NCI-H146 treated with DMSO at 0.1 percent for 48 hours (cell line): Measurements from ENCODE around the gene ZBTB20.
"Not testable (repeated sequence)": the region's sequence is repeated elsewhere in the genome, so short reads cannot be mapped to it uniquely, and the experiment has no call there.

Experiments used
- DNase-seq: peaks from one replicate; lab custom pipeline; 2025; ENCODE audit not compliant: unreplicated experiment; lab: John Stamatoyannopoulos, UW

ZBTB20 gene

DNA sequence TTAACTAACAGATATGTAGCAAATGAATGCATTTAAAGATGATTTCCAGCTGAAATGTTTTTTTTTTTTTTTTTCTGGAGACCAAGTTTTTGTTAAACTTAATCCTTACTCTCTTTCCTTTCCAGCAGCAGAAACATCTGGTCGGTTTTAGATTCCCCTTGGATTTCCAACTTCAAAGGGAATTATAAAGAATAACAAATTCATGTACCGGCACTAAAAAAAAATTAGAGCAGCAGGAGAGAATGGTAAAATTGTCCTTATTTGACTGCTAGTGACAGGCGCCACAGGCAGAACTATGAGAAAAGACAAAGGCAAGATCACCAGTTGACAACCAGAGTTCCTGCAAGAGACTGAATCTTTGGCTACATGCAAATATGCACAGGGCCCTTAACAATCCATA lies 459.9 kb downstream of the ZBTB20 start:
- no peak for DNase-seq

DNA sequence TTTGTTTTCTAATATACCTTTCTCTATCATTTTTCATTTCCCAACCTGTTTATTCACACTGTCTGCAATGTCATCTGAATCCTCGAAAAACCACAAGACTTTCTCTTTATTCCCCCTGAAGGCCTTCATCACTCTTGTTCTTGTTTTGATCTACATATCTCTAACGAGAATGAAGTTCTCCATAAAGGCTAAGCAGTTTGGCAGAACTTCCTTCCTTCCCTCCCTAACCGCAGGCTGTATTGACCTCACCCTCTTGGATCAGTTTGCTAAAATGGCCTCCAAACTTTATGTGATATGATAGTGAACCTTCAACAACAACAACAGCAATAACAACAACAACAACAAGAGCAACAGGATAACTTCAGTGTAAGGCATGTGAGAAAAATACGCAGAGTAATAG lies 460.5 kb downstream of the ZBTB20 start:
- no peak for DNase-seq

DNA sequence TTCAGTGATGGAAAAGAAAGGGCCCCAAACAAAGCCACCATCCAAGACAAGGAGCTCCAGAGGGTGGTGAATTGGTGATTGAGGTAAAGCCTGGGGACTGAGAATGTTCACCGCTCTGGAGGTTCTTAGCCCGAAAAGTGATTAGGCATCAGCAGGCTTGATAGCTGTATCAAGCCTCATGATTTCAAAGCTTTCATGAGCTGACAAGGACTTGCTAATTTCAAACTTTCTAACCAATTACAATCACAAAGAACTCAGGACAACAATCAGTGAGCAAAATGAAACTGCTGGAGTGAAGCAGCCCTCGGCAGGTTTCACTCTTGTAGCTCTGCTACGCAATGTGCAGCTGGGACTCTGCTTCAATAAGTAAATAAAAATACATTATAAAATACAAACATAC lies 461.9 kb downstream of the ZBTB20 start:
- no peak for DNase-seq

DNA sequence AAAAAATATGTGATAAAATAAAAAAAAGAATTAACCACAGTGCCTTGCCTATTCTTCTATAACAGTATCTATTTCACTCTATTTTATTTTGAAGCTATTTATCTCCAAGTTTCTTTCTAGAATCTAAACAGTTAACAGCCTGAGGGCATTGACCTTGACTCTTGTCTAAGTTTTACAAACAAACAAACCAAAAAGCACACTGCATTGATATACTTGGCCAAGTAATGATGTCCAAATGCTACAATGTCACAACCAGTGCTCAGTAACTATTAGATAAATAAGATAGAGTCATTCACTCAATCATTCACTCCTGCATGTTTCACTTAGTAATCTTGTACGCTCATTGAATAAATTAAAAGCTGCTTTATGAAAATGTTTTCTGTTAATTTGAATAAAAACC lies 466.8 kb downstream of the ZBTB20 start:
- no peak for DNase-seq

DNA sequence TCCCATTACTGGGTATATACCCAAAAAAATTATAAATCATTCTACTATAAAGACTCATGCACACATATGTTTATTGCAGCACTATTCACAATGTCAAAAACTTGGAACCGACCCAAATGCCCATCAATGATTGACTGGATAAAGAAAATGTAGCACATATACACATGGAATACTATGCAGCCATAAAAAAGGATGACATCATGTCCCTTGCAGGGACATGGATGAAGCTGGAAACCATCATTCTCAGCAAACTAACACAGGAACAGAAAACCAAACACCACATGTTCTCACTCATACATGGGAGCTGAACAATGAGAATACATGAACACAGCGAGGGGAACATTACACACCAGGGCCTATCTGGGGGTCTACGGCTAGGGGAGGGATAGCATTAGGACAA lies 467.3 kb downstream of the ZBTB20 start:
- not testable (repeated sequence) for DNase-seq

DNA sequence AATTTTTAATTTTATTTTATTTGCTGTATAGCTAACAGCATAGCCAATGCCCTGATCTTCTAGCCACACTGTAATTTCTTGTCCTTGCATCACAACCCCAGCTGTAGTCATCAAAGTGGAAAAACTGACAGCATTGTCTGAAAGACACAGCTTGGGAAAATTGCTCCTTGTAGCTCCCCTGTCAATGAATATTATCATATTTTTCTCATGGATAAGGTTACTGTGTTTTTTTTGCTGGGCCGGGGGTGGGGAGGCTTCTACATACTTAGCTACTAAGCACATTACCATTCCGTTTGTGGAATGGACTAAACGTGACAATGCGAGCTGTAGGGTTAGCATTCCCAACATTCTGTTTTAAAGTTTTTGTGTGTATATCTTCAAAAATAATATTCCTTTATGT lies 472.0 kb downstream of the ZBTB20 start:
- no peak for DNase-seq

DNA sequence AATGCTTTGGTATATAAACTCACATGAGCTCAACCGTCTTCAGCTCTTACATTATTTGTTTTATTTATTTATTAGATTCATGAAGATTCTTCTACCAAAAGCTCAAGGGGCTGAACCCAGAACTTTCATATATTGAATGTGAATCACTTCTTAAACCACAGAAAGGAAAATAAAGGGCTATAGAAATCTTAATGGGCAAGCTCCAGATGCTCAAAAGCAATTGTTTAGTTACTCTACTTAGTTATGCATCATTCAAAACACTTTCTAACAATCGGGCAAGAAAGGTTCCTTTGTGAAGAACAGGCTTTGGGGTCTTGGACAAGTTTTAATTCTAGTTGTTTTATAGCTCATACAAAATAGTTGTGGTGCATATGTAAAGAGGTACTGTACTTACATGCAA lies 473.1 kb downstream of the ZBTB20 start:
- no peak for DNase-seq

DNA sequence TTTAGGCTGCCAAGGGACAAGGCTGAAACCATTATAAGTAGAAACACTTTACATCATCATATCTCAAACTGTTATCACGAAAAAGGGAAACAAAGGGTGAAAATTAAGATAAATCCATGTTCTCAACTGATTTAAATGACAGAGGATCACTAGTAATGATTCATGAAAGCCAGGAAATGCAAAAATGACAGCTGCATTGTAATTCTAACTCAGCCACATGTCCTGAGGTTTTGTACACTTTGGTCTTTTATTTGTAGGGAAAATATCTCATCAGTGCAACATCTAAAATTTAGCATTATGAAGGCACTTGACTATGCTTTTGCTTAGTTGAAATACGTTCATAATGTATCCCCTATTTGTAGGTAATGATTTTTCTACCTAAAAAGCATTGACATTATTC lies 473.6 kb downstream of the ZBTB20 start:
- DNase-seq, result no peak

DNA sequence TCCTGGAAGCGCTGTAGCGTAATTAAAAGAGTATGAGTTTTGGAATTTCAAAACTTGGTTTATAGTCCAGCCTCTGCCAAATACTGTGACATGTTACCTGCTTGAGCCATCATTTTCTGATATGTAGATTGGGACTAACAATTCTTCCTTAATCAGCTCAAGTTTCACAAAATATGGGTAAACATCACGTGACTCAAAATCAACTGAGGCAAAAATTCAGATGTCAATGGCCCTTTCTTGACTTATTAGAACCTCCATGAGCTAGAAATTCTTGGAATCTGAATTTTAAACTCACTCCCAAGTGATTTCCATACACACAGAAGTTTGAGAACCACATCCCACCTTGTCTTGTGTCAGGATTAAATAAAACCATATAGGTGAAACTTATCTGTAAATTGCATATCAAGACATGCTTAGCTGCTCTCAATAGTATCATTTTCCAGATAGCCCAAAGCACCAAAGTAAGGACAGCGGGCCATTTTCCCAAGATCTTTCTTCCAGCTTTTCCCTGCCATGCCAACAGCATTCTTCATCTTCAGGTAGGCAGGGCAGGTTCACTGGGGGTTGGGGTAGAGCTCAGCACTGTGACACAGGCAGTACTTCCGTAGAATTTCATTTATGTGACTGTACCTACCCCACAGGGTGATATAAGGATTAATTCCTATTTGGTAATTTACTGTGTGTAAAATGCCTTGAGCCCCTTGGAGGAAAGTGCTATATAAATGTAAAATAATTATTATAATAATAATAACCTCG lies 474.2 kb downstream of the ZBTB20 start:
- no peak for DNase-seq

DNA sequence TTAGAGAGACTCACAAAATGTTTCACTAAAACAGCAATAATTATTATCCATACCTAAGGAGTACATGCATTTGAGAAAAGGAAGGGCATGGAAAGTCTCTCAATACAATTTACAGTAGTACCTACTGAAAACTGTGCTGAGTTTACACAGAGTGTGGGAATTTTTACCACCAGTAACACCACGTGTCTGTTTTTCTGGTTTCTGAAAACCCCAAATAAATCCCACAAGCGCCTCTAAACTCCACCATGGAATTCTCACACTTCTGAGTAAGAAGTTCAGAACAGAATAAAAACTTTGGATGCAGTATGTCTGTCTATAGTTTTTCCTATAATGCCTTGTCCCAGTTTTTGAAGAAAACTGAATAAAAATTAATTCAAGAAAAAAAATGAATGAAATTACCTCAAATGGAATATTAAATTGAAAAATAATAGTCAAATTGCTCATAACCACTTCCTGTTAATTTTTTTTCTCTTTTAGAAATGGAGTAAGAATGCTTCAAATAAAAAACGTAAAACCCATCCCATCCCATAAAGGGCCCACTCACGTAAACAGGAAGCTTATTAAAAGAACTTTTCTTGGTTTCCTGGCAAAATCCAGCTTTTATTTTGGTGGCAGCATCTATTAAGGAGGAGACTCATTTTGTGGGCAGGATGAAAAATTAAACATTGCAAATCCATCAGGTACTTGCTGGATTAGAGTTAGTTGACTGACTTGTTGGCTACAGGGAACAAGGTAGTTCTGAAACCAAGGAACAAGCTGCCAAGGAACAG lies 475.2 kb downstream of the ZBTB20 start:
- no peak for DNase-seq

DNA sequence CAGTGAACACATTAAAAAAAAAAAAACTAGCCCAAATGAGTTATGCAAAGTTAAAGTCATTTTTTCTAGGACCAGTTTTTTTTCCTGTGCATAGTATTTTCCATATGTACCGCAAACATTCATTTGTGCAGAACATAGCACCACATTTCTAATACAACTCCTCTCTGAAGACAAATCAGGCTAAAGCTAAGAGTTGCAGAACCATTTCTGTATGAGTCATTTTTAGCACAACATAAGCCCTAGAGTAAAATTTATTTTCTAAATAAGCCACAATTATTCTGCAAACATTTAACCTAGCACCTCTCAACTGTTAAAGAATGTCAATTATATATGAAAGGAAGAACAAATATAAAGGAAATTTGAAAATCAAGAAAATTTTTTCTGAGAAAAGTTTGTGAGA lies 477.5 kb downstream of the ZBTB20 start:
- DNase-seq, result no peak

DNA sequence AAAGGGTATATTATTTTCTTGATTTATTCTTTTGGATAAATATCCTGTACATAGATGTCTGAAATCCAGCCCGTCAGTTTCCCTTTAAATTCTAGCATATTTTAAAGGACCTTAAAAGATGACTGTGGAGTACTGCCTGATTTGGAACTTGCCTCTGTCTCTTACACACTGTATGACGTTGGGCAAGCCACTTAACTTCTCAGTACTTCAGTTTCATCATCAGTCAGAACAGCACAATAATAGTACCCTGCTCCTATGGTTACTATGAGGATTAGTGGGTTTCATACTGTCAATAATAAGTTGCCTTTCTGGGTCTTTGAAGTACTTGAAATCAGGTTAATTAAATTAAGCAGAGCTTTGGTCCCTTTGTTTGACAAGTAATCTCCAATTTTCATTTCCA lies 479.0 kb downstream of the ZBTB20 start:
- peak; percentile 24 for DNase-seq

DNA sequence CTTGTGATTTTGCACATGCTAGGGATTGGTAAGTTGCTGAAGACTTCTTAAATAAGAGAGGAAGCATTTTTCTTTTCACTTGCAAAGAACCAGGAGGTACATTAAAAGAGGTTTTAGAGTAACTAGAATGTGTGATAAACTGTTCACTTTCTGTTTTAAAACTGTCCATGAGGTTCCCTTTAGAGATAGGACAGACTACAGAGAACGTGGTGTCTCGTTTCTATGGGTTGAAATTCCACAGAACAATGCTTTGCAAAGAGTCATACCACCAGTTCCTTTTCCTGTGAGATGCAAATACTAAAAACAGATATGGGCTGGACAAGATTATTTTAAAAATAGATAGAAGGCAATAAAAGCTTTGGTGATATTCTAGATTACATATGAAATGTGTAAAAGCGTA lies 480.5 kb downstream of the ZBTB20 start:
- DNase-seq, result no peak

DNA sequence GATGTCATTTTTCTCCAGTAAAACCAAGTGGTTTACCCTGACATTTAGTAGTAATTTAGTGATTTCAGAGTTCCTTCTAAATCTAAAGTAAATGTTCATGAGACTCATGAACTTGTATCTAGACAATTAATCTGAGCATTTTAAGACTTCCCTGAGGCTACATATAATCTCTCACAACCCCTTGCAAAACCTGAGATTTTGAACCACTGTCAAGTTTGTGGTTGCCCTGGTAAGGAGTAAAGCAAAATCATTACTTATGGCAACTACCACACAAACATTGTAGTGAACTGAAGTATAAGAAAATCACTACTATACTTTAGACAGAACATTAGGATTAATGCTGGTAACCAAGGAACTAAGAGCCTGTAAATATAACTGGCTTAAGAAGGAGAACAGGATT lies 483.1 kb downstream of the ZBTB20 start:
- no peak for DNase-seq

DNA sequence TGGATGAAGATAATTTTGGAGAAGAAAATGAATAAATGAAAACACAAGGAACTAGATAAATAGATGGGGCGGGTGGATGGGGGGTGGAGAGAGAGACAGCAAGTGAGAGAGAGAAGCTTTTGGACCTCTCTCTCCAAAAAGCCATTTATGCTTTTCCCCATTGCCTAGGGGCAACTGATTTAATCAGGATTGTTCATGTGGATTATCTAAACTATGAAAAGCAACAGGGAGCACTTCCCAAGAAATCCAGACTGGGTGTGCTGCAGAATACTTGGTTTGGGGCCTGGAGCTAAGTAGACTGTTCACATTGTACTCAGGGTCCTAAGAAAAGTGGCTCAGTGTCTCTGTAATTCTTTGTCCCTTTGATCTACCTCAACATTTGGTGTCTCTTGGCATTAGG lies 486.3 kb downstream of the ZBTB20 start:
- no peak for DNase-seq

DNA sequence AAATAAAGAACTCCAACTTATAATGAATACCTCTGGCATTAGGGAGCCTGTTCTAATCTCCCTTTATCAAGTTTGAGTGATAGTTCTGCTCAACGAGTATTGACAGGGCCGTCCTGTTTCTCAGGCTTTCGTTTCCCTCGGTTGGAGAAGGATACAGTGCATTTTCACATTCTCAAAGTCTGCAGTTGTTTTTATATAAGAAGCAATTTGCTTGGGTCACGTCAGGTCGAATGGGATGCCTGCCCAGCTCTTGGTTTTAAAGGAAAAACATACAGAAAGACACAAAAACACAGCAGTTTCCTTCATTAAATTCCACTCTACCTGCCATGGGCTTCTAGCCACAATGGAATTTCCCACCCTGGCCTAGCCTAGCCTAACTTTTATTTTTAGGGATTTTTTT lies 487.0 kb downstream of the ZBTB20 start:
- DNase-seq, result no peak

DNA sequence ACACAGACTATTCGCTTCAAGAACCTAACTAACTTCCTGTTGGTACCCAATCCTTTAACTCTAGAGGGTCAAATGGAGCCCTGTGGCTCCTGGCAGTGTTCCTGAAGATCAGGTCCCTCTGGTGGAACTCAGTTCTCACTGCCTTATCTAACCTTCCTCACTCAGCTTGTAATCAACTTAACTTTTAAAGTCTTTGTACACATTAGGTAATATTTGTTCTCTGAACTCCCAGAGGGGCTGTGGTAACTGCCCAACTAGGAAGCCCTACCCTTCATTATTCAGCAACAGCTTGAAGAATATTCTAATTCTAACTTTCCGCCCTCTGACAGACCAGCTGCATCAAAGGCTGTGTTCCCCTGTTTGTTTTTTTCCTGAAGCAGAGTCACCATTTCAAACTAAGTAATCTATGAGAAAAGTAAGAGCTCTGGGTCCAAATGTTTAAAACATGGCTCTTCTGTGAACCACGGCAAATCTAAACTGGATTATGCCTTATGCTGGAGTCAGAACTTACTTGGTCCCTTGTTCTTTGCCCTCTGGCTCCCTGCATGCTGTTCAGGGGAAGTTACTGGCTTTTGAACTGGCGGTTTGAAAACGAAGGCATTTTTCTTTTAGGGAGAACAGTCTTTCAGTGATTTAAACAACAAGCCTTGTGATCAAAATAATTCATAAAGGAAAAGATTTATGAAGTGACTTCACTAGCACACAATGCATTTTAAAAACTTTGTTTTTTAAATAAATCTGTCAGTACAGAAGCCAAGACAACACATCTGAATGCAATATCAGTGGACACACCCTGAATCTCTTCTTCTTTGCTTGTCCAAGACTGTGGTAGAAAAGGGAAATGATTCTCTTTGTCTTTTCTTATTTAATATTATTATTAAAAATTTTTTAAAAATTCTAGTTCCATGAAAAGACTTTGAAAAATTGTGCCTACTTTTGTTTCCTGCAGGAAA lies 487.7 kb downstream of the ZBTB20 start:
- DNase-seq, result no peak

DNA sequence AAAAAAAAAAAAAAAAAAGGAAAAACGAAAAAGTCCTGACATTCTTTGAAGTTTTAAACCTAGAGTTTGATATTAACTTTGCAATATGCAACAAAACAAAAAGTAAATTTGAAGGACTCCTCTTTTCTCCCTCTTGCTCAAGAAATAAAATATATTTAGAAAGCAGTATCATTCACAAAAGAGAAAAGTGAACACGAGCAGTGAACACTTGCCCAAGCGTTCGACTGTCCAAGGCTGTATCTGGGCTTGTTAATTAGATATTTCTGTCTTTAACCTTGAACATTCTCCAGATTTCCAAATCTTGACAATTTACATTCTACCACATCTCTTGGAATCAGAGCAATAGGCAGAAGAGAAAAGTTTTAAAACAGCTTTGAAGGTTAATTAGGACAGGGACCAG lies 495.5 kb downstream of the ZBTB20 start:
- no peak for DNase-seq

DNA sequence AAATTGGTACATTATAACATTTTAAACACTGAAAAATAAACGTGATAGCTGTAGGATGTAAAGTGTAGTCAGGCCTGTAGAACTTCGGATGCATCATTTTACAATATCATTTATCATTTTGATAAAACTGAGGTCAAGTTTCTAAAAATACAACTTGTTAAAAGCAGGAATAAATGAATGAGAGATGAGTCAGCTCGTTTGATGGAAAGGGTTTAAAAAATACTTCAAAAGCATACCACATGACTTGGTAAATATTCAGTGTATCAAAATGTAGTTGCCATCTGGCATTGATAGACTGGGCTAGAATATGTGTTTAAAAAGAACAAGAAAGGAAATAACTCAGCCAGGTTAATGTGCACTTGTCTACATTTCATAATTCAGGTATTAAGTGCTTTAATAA lies 496.3 kb downstream of the ZBTB20 start:
- no peak for DNase-seq

DNA sequence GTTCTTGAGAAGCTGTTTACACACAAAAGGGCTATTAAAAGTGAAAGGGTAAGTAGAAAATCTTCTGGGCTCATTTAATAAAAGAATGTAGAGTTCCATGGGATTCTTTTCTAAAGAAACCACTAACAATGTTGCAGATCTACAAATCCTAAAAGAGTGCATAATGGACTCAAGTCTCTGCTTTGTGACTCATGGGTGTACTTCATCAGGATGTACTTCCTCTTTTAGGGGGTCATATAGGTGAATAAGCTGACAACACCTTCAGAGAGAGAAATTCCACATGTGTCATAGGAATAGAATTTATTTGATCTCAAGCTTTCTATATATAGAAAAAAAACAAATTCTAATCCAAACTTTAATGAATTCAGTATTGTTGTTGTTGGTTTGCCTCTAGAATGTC lies 497.8 kb downstream of the ZBTB20 start:
- no peak for DNase-seq

DNA sequence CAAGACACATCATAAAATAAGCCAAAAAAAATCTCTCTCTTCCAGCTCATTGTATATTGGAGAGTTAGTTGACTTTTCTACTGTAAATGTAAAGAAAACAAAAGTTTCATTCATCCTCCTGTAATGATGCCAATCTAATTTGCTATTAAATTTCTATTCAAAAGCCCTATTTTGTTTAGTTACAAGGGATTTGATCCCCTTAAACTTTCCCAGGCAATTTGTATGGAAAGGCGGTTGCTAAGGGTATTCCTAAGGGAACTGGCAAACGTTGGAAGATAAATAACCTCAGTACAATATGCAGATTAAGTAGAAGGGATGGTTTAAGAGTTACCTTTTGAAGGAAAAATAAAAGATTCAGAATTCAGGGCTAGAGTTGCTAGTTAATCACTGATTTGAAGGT lies 500.6 kb downstream of the ZBTB20 start:
- no peak for DNase-seq

DNA sequence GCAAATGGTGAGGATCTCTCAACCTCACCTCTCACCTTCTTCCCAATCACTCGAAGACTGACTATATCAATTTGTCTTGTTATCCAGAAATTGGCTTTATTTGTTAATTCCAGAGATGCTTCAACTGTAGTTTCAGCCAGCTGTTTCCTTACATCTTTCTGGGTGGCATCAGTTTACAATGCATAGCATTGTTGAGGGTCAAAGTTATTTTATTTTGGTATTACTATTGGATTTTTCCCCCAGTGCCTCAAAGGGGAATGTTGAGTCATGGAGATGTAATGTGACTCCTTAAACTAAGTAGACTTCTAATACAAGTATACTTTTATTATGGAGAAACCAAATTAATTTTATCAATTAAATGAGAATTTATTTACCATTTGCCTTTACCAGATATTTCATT lies 501.7 kb downstream of the ZBTB20 start:
- DNase-seq, result no peak
